Kasumi-1 (cell line): ENCODE data around the gene SYCP3.

ENCODE experiments used
- DNase-seq, 2 experiments: peaks; one replicate each; lab custom pipeline; 2025; lab: John Stamatoyannopoulos, UW

SYCP3 gene

DNA sequence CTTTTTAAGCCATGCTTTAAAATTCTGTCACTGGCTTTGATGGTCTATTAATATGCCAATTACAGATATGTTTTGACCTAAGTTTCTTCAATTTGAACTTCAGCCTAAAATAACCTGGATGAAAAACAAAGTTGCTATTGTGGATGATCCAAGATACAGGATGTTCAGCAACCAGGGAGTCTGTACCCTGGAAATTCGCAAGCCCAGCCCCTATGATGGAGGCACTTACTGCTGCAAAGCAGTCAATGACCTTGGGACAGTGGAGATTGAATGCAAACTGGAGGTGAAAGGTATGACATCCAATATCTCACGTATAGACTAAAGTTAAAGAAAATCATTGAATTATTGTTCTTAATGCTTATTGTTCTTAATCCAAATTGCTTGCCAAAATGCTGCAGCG is 59.0 kb downstream of the SYCP3 start:
- DNase-seq, result no peak
